ENCODE results near the gene RAP1GAP2.
"Not testable (repeated sequence)": the region's sequence is repeated elsewhere in the genome, so short reads cannot be mapped to it uniquely, and the experiment has no call there.

The RAP1GAP2 gene

DNA sequence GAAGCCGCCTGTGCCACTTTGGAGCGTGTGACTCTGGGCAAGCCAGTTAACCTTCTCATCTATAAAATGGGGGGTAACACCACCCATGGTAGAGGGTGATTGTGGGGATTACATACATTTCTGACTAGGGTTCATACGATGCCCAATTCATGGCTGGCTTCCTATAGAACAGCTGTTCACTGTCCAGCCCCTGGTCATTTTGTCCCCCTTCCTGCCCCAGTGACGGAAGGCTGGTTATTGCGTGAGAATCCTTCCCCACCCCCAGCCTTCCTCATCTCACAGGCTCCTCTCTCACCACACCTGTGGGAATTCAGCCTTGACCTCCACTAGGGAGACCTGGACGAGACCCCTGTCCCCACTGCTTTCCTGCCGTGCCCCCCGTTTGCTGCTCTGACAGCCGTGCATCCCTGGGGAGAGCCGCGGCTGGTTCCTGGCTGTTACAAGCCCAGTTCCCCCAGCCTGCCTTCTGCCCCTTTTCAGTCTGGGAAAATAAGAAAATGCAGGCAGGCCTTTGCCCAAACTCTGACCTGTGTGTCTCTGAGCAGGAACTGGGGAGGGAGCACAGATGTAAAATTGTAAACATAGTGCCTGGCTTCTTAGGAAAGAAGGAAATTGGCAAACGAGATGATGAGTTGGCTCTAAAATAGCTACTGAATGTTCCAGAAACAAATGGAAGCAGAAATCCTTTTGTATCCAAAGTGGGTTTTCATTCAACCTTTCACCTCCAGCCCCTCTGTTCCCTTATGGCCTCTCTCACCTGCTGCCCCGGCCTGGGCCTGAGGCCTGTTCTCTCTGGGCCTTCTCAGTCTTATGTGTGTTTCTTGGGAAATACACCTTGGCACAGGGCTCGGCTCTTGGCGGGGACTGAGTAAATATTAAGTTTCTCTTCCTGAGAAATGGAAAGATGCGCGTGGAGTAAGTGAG, 199.9 kb downstream of the RAP1GAP2 start:
- no peak for DNase-seq (ENCODE audit: low read depth, low spot score)

DNA sequence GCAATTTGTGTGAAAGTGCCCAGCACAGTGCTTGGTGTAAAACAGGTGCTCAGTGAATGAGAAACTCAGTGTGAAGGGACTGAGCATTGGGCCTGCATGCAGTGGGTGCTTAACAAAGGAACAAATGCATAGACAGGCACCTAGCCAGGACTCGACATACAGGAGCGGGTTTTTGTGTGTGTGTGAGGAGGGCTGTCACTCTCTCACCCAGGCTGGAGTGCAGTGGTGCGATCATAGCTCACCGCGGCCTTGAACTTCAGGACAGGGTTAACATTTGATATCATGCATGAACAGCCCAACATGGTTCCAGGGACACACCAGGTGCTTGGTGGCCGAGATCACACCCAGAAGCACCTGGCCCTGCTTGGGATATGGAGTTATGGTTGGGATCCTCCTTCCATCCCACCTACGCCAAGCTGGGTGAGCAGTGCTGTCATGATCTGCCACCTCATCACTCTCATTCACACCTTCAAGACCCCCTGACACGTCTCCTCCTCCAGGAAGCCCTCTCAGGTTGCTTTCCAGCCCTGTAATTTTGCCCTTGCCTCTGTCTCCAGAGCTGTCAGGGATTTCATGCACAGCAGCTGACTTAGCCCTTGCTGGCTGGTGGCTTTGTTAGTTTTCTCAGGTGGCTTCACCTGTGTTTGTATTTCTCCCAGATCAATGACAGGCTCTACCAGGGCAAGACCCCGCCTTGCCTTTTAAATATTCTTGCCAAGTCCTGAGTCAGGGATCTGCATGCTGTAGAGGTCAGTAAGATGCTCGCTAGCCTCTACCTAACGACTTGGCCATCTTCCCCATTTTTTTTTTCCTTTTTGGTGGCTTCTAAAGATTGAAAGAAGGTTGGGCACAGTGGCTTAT, 200.8 kb downstream of the RAP1GAP2 start:
- DNase-seq (ENCODE audit: low read depth, low spot score): no peak

DNA sequence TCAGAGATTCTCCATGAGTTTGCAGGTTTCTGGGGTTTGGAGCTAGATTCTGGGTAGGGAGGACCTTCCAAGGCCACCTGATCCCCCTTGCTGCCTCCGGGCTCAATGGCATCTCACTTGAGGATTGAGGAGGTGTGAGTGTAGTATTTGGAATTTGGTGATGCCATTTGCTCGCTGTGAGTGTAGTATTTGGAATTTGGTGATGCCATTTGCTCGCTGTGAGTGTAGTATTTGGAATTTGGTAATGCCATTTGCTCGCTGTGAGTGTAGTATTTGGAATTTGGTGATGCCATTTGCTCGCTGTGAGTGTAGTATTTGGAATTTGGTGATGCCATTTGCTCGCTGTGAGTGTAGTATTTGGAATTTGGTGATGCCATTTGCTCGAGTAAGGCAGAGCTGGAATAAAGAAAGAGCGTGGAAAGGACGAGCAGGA, 202.2 kb downstream of the RAP1GAP2 start:
- DNase-seq (ENCODE audit: low read depth, low spot score): not testable (repeated sequence)

GRCh38 chr17:3002538-3003295, 206.5 kb downstream of the RAP1GAP2 start:
- DNase-seq (ENCODE audit: low read depth, low spot score): no peak

GRCh38 chr17:3003296-3004149, 207.3 kb downstream of the RAP1GAP2 start:
- DNase-seq (ENCODE audit: low read depth, low spot score): no peak

DNA sequence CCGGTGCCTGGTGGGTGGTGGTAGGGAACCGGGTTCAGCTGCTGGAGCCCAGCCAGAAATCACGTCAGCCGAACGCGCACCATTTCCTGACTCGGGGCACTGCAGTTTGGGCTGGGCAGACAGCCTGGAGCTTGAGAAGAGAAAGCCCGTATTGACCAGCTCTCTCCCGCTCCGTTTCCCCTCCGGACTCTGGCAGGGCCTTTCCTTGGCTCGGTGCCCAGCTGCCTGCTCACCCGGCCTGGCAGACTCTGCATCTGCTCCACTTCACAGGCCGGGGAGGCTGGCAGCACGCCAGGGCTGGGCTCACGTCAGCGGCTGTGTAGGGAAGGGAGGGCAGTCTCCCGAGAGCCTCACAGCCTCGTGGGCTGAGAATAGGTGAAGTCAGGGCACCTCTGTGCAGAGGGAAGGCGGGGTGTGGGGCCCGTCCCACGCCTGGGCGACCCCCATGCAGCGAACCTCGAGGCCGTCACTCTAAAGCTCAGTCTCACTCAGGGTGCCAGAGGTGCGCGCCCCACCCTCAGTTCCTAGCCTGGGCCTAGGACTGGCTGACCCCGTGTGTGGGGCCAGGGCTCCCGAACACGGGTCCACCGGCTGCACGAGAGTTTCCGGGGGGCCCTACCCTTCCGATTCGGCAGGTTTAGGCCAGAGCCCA, 208.0 kb downstream of the RAP1GAP2 start:
- peak; percentile 96 for DNase-seq (ENCODE audit: low read depth, low spot score)

DNA sequence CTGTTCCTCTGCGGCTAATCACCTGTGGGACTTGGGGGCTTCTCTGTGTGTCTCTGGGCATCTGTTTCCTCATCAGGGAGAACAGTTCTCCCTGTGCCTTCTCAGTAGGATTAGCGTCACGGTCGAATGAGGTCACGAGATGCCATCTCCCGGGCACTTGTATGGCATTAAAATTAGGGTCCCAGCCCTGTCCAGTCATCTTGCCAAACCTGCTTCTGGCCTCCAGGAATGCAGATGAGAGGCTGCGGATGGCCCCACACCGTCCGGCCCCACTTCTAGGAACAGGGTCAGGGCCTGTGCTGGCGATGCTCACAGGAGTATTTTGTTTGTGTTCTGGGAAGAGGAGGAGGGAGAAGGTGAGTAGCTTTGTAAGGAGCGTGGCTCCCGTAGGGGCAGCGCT, 208.7 kb downstream of the RAP1GAP2 start:
- no peak for DNase-seq (ENCODE audit: low read depth, low spot score)

DNA sequence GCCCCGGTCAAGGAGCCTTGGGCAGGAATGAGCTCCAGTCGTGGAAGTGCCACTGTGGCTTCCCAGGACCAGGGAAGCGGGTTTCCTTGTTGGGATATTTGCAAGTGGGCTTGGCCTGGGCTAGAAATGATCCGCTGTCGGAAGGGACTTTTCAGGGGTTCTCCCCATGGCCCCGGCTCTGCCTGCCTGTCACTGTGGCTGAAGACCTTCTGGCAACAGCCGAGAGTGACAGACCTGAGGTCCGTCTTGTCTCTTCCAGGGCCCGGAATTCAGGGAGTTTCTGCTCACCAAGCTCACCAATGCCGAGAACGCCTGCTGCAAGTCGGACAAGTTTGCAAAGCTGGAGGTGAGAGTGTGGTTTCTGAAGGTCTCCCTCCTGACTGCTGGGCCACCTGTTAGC, 209.5 kb downstream of the RAP1GAP2 start:
- DNase-seq (ENCODE audit: low read depth, low spot score): no peak

- DNase-seq (ENCODE audit: low read depth, low spot score): no peak
These were observed 210.6 kb downstream of the RAP1GAP2 start for GRCh38 chr17:3006801-3007200.

GRCh38 chr17:3007651-3008121, 211.4 kb downstream of the RAP1GAP2 start:
- DNase-seq (ENCODE audit: low read depth, low spot score): no peak

- DNase-seq (ENCODE audit: low read depth, low spot score): no peak
These were observed 212.4 kb downstream of the RAP1GAP2 start for GRCh38 chr17:3008336-3009288.

DNA sequence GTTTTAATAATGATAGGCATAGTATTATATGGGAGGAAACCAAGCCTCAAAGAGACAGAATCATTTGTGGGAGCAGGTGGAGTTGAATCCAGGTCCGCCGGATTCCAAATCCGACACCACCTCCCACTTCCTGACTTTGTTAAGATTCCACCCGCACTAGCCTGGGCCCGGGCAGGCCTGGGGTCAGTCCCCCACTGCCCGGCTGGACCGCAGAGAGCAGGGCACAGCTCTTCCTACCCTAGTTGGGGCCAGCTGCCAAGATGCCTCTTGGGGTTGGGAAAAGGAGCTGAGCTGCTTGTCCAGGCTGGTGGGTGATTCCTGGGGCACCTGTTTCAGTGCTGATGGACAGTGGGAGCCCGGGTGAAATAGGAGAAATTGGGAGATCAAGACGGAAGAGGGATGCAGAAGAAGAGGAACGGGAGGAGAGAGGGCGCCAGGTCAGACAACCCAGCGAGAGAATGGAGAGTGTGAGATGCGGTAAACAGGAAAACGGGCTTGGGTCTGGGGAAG, 213.2 kb downstream of the RAP1GAP2 start:
- DNase-seq (ENCODE audit: low read depth, low spot score): no peak

DNA sequence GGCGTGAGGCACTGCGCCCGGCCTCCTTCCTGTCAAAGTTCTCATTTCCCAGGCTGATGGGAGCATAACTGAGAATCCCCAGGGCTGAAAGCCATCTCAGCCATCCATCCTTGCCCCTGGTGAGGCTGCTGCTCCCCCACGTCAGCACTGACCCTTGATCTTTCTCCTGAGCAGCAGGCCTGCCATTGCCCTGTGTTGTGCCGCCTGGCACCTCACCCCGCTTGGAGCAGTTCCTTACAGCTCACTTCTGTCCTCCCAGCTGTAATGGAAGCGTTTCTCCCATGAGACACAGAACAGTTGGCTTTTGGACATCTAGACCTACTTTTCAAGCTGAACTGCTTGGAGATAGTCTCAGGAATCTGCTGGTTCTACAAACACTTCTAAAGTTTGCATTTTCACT, 215.7 kb downstream of the RAP1GAP2 start:
- no peak for DNase-seq (ENCODE audit: low read depth, low spot score)

DNA sequence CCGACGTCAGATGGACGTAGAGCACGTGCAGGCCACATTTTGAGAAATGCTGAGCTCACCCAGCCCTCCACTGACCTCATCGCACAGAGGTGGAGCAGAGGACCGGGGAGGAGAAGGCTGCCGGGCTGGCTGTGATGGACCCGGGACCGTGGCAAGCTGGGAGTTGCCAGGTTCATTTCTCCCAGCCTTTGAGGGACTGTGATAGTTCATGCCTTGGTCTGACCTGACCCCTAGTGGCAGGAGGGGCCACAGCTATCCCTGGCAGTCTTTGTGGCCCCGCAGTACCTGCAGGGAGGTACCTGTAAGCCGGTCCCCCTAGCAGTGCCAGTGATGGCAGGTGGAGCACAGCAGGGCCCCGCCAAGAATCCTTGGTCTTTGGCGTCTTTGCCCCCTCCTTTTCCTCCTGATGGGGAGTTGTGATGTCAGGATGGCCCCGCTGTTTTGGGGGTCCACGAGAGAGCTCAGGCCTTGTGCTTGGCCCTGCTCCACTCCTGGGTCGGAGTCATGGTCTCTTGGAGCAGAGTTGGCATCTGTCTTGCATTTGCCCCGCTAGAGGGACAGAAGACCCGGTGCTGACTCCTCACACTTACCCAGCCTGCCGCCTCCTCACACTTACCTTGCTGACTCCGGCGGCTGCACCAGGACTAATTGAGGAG, 216.8 kb downstream of the RAP1GAP2 start:
- DNase-seq (ENCODE audit: low read depth, low spot score): no peak

- DNase-seq (ENCODE audit: low read depth, low spot score): no peak
These were observed 219.7 kb downstream of the RAP1GAP2 start for GRCh38 chr17:3015890-3016289.

GRCh38 chr17:3017936-3018335, 221.7 kb downstream of the RAP1GAP2 start:
- no peak for DNase-seq (ENCODE audit: low read depth, low spot score)

DNA sequence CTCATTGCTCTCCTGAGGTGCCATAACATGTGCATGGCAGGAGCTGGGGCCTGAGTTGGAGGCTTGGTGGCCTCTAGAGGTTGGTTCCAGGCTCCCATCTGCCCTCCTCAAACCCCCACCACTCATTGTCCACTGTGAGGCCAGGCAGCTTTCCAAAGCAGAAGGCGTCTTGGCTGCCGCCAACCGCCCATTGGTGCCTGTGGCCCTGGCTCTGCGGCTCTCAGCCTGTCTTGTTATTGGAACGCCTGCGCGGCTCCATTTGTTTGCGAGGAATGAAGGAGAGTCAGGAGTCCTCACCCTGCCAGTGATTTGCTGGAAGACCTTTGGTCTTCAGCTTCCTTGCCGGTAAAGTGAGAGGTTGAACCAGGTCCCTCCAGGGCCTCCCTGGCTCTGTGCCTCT, 223.5 kb downstream of the RAP1GAP2 start:
- DNase-seq (ENCODE audit: low read depth, low spot score): no peak

DNA sequence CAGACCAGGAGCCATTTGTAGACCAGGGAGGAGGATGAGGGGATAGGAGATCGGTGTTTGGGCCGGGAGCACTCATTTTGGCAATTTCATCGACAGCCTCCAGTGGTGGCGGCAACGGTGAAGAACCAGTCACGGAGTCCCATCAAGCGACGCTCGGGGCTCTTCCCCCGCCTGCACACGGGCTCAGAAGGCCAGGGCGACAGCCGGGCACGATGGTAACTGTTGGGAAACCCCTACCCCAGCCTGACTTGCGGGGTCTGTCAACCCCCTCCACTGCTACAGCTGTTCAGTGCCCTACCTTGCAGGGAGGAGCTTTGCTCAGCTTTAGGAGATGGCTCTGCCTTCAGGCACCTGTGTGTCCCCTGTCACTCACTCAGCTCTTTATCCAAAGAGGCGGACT, 224.1 kb downstream of the RAP1GAP2 start:
- DNase-seq (ENCODE audit: low read depth, low spot score): no peak
